GM19238 (cell line): ENCODE results near the gene PRKG1.

Experiments used
- DNase-seq: peaks from one replicate; pipeline ENCODE4 v3.0.0; 2011; ENCODE audit warnings: low spot score; ENCODE audit not compliant: insufficient read length

Gene PRKG1

GRCh38 chr10:52334595-52334994, 1260.3 kb downstream of the PRKG1 start:
- no peak for DNase-seq

GRCh38 chr10:52335665-52336064, 1261.4 kb downstream of the PRKG1 start:
- no peak for DNase-seq

- no peak for DNase-seq
Observed at GRCh38 chr10:52337225-52337624, 1262.9 kb downstream of the PRKG1 start.

- DNase-seq = no peak
Observed at GRCh38 chr10:52343439-52343838, 1269.2 kb downstream of the PRKG1 start.

- no peak for DNase-seq
Observed at GRCh38 chr10:52346394-52347326, 1272.4 kb downstream of the PRKG1 start.

GRCh38 chr10:52347327-52347667, 1273.0 kb downstream of the PRKG1 start:
- no peak for DNase-seq
